GM19467 (cell line): ENCODE data around the gene TRIM77.
"Not testable (repeated sequence)": the region's sequence is repeated elsewhere in the genome, so short reads cannot be mapped to it uniquely, and the experiment has no call there.

Experiments
- ATAC-seq: cut with Tn5 transposase; IDR thresholded peaks from one replicate; pipeline ENCODE4 v1.9.1; 2021; ENCODE audit warnings: mild to moderate bottlenecking, moderate library complexity; ENCODE audit not compliant: unreplicated experiment

Gene TRIM77

GRCh38 chr11:89709999-89710398 lies at the start of gene TRIM77:
TSS of gene TRIM77 (plus strand) at chr11:89710299. CDS start at chr11:89710299, 0 bp downstream.
- not testable (repeated sequence) for ATAC-seq

- no peak for ATAC-seq
These were observed 43.1 kb upstream of the TRIM77 start for GRCh38 chr11:89667001-89667400.

DNA sequence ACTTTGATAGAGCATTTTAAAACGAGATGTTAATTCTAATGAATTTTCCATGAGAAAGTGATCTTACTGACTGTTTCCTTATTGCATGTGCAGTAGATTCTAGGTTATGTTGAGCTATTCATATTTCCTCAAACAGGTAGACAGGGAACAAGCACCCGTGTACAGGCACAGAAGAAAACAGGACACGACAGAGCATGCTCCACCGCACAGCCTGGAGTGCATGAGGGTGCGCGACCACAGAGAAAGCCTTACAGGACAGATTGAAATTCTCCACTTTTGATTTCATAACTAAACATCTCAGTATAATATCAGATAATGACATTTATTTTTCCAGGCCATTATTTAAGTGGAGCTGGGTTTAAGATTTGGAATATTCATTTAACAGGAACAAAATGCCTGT lies 41.9 kb upstream of the TRIM77 start:
- not testable (repeated sequence) for ATAC-seq

DNA sequence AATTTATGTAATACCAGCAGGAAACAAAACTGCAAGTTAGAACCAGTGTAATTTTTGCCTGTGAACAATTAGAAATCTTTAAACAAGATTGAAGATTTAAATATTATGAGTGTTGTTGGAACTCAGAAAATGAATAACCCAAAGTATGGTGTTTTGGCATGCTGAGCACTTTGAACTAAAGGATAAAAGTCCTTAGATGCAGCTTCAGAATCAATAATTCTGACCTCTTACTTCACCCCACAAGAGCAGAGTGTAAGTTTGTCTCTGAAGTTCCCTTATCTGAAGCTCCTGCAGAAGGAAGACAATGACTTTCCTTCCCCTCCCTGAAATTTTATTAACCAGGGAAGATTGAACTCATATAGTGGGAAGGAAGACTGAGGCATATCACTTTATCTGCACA lies 40.5 kb upstream of the TRIM77 start:
- not testable (repeated sequence) for ATAC-seq

DNA sequence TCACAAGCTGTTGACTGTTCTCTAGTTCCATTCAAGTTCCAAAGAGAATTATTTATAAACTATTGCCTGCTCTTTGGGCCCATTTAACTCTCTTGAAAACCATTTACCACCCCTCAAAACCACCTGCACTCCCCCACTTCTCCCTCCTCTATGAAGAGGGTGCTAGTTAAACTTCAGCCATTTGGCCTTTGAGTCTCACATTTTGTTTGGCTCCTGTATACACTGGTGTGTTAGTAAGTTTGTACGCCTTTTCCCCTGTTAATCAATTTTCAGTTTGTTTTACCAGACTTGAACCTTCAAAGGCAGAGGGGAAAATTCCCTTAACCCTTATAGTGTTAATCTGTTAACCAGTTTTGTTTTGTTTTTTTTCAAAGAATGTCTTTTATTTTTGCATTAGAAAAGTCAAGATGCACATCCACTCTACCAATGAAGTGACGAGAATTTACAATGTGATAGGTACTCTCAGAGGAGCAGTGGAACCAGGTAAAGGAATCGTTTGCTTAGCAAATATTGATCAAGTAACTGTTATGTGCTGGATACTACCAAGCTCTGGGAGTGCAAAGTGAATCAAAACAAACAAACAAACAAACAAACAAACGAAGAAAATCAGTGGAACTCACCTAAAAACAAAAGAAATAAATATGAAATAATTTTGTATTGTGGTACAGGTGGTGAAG lies 40.0 kb upstream of the TRIM77 start:
- ATAC-seq, result not testable (repeated sequence)

DNA sequence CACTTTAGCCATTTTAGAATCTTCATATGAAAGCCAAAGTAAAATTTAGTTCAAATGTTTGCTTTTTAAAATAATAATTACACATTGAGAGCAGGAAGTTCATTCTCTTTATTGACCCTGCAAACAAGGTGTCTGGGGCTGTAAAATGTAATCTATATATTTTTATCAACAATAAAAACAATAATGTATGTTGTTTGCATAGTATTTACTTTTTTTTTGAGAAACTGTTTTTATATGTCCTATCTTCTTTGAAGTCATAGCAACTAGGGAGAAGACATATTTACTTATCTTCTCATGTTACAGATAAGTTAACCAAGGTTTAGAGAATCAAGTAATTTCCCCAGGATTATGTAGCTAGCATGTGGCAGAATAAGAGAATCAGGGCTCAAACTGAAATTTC lies 37.6 kb upstream of the TRIM77 start:
- not testable (repeated sequence) for ATAC-seq

DNA sequence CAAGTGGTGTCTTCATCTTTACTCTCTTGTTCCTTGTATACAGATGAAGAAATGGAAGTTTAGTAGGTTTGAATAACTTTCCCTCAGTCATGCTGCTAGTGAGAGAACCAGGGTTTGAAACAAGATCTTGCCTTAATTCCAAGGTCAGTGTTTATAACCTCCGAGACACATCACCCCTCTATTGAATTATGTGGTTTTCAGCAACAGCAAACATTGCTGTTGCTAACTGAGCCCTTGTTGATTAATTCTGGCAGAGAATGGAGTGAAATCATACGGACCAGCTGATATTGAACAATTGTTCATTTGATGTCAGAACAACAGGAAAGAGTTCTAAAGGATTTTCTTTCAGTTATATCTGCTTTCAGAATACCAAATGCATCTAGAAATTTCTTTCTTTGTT lies 36.7 kb upstream of the TRIM77 start:
- not testable (repeated sequence) for ATAC-seq

DNA sequence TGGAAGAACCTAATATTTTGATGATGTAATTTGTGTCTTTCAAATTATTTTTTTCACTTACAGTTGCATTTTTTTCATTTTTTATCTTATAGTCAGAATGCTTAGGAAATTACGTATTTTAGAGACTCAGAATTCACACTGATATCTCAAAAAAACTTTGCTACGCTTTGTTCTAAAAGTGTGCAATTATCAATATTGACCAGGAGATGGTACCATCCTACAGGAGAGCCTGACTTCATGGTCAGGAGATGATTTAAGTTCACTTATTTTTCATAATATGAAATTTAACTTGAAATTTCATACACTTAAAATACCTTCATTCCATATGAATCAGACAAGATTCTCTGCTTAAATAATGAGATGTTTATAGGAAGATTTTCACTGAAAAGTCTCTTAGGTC lies 34.7 kb upstream of the TRIM77 start:
- ATAC-seq, result not testable (repeated sequence)

GRCh38 chr11:89675948-89676347 lies 34.2 kb upstream of the TRIM77 start:
- ATAC-seq, result not testable (repeated sequence)

DNA sequence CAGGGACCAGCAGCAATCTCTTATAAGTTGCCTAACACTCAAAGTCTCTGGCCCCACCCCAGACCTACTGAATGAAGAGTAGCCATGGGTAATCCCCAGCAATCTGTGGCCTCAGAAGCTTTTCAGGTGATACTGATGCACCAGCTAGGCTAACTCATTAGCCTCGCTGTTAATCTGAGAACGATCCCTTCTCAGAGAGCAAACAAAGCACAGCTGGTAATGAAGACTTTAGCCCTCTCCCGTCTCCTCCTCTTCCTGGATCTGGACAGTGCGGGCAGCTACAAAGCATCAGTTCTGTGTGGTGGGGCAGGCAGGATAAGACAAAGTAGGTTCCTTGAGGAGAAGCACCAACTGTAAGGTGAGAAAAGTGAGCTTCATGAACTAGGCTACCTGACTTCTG lies 3.0 kb upstream of the TRIM77 start:
- not testable (repeated sequence) for ATAC-seq

- ATAC-seq, result not testable (repeated sequence)
These were observed 14.9 kb downstream of the TRIM77 start for GRCh38 chr11:89724866-89725498.

DNA sequence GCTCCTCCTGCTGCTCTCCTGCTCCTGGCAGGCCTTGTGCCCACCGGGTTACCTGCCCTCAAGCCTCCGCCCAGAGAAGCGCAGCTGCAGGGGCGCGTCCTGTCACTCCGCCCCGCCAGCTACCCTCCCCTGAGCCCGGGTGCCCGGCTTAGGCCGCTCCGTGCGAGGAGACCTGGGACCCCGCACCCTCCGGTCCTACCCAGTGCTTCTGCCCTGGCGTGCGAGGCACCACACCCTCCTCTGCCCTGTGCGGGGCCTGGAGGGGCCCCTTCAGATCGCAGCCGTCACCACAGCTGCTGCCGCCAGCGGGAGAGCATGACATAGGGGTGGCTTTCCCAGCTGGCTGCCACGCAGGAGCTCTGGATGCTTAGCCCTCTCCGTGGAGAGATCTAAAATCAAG lies 20.1 kb downstream of the TRIM77 start:
- ATAC-seq, result not testable (repeated sequence)

DNA sequence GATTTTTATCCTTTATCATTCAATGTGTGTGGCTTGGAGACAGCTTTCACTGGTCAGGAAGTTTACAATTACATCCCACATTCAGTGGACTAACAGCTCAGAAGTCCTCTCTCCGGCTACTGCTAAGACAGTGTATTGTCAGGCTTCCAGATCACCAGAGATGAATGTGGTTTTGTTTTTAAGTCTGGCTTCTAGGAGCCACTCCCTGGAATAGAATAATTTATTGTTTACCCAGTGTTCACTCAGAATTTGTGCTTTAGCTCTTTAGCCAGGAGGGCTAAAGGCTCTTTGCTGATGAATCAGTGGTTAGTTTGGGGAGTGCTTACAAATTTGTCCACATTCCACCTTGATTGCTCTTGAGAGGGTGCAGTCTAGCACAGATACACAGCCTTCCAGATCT lies 26.5 kb downstream of the TRIM77 start:
- no peak for ATAC-seq

DNA sequence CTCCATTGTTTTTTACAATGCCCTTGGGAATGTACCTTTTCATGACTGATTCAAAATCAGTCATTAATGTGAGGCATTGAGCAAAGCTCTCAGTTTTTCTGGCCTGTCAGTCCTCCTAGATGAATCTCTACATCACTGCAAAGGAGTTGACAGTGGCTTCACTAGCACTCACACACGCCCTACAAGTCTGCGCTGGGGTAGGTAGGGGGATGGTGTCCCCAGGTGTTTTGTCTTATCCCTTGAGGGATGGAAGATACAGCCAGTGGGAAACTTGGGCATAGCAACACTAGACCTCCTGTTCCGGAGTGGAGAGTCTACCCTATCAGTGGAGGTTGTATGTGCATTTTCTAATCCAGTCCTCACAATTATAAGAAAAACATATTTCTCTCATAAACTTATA lies 27.0 kb downstream of the TRIM77 start:
- no peak for ATAC-seq

DNA sequence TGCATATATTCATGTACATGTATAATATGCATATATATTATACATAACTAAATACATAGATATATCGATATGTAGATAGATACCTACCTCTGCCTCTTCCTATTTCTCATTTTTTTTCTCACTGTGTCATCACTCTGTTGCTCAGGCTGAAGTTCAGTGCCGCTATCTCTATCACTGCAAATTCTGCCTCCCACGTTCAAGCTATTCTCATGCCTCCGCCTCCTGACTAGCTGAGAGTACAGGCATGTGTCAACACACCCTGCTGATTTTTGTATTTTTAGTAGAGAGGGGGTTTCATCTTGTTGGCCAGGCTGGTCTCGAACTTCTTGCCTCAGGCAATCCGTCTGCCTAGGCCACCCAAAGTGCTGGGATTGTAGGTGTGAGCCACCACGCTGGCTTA lies 31.3 kb downstream of the TRIM77 start:
- ATAC-seq, result not testable (repeated sequence)

- not testable (repeated sequence) for ATAC-seq
These were observed 34.1 kb downstream of the TRIM77 start for GRCh38 chr11:89744158-89744557.

DNA sequence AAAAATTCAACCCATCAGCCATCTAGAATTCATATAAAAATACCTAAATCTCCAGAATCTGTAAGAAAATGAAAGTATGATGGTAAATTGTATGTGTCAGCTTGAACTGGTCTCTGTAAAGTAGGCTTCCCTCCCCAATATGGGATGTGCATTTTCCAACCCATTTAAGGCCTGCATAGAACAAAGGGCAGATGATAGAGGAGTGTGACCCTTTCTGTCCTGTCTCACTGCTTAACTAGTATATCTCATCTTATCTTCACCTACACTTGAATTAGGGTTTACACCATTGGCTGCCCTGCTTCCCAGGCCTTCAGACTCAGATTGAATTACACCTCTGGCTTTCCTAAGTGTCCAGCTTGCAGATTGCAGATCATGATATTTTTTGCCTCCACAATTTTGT lies 40.7 kb downstream of the TRIM77 start:
- ATAC-seq, result not testable (repeated sequence)
